GM12872 (cell line): Measurements from ENCODE around the gene SIMC1.

Experiments used
- CTCF ChIP-seq: IDR thresholded peaks from 3 replicates; pipeline ENCODE4 v1.5.1; 2011; ENCODE audit warnings: low read depth, mild to moderate bottlenecking, low read length, moderate library complexity; ENCODE audit not compliant: insufficient read depth

The SIMC1 gene

GRCh38 chr5:176381979-176382378, 143.8 kb downstream of the SIMC1 start:
- no peak for TF ChIP-seq CTCF

GRCh38 chr5:176382721-176383120, 144.5 kb downstream of the SIMC1 start:
- no peak for TF ChIP-seq CTCF

- no peak for TF ChIP-seq CTCF
Measured at GRCh38 chr5:176383248-176383905, 145.2 kb downstream of the SIMC1 start.

GRCh38 chr5:176383961-176384360, 145.7 kb downstream of the SIMC1 start:
- no peak for TF ChIP-seq CTCF

GRCh38 chr5:176384366-176384930, 146.2 kb downstream of the SIMC1 start:
- no peak for TF ChIP-seq CTCF

- TF ChIP-seq CTCF: no peak
Measured at GRCh38 chr5:176384991-176385390, 146.8 kb downstream of the SIMC1 start.

- no peak for TF ChIP-seq CTCF
Measured at GRCh38 chr5:176386491-176386890, 148.3 kb downstream of the SIMC1 start.
